Fibroblast of skin of back (primary cell): ENCODE measurements around the gene MIGA1. TPM values are rescaled to one million over a fixed set of nuclear protein-coding genes. Genes with fewer than 3 reads are reported as not detected.
A peak's percentile ranks its signal among the peaks of the same experiment; 100 is the strongest.
"Not testable (repeated sequence)": the region's sequence is repeated elsewhere in the genome, so short reads cannot be mapped to it uniquely, and the experiment has no call there.

Experiments
- DNase-seq: peaks from one replicate; pipeline ENCODE4 v3.0.0-alpha.2; 2013
- polyA plus RNA-seq, 2 experiments: library from polyadenylated mRNA; unstranded; fragments of 120-200 nt; gene quantifications; one replicate each; pipeline ENCODE4 v1.2.1, GENCODE V29; 2013; ENCODE audit not compliant: insufficient read length in 2 of 2

The MIGA1 gene, protein sequence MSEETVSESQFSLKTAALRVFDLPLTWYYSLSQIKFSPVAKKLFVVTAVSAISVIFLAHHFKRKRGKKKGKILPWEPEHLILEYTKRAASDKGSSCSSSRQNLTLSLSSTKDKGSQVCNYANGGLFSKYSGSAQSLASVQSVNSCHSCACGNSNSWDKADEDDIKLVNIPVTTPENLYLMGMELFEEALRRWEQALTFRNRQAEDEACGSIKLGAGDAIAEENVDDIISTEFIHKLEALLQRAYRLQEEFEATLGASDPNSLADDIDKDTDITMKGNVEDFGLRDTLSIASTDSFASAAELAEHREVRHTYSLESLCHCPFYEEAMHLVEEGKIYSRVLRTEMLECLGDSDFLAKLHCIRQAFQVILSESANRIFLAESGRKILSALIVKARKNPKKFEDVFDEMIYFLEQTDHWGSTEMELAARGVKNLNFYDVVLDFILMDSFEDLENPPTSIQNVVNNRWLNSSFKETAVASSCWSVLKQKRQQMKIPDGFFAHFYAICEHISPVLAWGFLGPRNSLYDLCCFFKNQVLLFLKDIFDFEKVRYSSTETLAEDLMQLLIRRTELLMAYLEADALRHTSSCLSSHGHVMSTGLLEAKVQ
- 7.7 TPM for polyA plus RNA-seq (2013, experiment 1 of 2; ENCODE audit: insufficient read length)
- polyA plus RNA-seq (2013, experiment 2 of 2; ENCODE audit: insufficient read length) = 10.0 TPM

DNA sequence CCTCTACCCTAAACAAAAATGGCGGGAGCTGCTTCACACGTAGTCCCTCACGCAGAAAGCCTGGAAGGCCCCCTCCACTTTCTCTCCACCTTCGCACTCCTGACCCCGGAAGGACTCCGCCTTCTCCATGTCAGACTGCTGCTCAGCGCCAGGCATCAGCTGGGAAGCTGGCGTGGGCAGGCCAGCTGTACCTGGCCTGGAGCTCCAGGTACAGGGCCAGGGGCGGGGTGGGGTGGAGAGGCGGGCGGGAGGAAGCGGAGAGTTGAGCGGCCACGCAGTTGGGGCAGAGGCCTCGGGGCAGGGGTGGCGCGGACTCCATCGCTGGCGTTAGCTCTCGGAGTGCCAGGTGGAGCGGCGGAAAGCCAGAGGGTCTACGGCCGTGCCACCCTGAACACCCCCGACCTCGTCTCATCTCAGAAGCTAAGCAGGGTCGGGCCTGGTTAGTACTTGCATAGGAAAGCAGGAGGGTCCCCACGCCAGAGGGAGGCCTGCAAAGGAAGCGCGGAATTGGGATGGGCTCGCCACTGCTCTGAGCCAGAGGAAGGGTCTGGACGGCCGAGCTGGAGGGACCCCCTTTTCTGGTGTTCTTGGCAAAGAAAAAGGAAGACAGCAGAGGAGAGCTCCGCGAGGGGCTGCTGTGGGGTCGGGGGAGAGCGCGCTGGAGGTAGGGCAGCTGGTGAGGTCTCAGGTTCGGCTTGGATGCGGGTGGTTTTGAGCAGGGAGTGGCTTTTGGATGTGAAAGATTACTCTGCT, at the start of gene MIGA1:
Gene MIGA1 (plus strand): TSS at position 121 of the 753 bp plus-strand sequence. CDS start 3,604 bp downstream, outside the sequence.
- DNase-seq = peak; percentile 89

DNA sequence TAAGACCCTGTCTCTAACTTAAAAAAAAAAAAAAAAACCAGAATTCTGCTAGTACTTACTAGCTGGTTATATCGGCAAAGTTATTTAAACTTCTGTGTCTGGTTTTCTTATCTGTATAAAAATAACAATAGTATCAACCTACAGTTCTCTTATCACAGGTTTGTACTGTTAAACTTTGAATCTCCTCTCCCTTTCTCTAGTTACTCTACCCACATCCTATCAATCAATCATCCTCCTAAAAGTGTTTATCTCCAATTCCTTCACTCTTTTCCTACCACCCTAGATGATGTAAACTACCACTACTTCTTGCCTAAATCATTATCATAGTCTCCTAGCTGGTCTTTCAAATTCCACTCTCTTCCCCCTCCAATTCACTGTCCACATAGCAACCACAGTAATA, 47.4 kb upstream of the MIGA1 start:
- DNase-seq = no peak

DNA sequence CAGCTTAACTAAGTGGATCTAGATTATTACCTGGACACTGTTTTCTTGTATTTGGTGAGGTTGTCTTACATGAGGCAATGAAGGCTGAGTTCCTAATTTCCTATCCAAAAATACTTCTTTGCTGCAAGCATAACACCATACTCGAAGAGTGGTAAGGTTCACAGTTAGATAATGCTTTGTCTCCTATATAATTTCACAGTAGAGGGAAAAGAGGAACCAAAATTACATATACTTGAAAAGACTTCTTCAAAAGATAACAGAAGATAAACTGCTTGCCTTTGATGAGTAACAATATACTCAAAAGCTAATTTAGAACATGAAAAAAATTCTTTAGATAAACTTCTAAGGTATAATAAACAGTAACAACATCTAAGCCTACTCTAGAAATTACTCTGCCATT, 40.2 kb upstream of the MIGA1 start:
- DNase-seq = no peak

DNA sequence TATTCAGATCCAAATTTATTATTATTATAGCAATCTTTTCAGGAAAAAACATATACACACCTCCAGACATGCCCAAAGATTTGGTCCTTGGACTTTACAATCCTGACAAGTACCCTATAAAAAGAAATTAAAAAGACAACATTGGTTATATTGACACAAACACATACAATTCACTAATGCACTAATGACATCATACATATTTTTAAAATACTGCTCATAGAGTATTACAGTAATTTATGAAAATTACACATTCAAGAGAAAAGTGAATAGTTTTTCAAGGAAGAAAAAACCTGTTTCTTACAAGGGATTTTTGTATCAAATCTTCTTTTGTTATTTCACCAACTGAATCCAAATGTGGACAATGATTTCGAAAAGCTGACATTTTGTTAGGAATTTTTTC, 38.1 kb upstream of the MIGA1 start:
- DNase-seq = no peak

DNA sequence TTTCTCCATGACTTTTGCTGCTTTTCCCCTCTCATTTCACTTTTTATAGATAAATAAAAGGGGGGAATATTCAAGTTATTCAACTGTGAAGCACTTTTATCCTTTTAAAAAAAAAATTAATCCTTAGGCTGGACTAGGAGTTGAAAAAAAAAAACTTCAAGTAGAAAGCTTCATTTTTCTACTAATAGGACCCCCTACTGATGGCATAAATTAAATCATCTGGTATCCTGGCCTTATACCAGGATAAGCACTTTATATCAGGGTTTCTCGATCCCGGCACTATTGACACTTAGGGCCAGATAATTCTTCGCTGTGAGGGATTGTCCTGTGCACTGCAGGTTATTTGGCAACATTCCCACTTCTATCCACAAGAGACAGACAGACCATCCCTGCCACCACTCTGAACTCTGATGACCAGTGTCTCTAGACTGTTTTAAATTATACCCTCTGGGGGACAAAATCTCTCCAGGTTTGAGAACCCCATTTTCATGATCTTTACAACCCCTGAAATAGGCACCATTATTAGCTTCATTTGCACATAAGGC, 37.4 kb upstream of the MIGA1 start:
- no peak for DNase-seq

DNA sequence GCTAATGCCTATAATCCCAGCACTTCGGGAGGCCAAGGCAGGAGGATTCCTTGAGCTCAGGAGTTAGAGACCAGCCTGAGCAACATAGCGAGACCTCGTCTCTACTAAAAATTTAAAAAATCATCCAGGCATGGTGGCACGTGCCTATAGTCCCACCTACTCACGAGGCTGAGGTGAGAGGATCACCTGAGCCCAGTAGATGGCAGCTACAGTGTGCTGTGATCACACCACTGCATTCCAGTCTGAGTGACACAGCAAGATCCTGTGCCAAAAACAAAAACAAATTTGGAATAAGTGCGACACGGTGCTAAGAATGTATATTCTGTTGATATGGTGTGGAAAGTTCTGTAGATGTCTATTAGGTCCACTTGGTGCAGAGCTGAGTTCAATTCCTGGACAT, 34.9 kb upstream of the MIGA1 start:
- DNase-seq = no peak

DNA sequence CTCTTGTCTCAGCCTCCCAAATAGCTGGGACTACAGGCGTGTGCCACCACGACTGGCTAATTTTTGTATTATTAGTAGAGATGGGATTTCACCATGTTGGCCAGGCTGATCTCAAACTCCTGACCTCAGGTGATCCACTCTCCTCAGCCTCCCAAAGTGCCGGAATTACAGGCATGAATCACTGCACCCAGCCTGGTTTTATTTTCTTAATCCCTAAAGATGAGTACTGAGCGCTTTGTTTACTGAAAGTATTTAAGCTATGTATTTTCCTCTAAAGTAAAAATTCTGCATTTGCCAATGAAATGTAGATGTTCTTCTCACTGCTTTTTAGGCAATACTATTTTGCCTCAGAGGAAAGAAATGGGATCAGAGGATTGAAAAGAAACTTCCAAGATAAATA, 30.0 kb upstream of the MIGA1 start:
- not testable (repeated sequence) for DNase-seq

DNA sequence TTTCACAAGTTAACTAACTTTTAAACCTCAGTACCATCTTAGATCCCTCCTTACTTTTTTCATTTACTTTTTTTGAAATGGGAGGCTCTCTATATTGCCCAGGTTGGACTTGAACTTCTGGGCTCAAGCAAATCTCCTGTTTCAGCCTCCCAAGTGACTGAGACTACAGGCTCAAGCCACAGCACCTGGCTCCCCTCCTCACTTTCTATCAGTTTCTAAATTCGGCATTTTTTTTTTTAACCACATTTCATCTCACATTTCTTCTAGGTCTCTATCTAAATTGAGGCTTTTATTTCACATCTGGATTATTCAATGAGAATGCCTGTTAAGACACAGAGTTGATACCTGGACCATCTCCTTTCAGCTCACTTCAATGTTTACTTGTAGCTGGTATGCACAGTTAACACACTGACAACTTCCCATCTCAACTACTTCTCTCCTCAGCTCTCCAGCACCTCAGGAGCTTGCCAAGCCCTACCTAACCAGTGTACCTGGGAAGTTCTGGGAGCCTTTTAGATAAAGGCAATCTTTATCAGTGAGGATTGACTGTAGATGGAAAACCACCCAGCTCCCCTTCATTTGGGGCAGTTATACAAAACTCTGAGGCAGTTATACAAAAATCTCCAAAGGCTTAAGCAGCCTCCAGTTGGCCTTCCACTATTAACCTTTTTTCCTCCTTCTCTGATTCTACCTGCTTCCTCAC, 23.2 kb upstream of the MIGA1 start:
- DNase-seq = no peak

DNA sequence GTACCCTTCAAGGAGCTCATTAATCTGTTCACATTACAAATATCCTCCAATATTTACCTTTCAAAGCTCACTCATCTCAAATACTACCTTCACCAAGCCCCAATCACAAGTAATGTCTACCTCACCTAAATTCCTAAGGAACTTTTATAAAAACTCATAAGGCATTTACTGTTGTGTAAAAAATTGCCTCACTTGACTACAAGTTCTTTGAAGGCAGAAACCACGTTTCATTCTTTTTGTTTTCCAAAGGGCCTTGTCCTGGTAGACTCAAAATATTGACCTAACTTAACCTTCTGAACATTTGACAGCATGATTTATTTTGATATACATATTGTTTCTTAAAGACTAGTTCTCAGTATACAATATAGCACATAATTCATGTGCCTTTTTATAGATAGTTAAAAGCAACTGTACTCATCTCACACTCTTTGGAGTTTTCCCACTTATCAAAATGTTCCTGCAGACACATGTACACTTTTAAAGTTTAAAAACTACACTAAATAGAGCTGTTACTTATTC, 22.3 kb upstream of the MIGA1 start:
- DNase-seq = no peak

DNA sequence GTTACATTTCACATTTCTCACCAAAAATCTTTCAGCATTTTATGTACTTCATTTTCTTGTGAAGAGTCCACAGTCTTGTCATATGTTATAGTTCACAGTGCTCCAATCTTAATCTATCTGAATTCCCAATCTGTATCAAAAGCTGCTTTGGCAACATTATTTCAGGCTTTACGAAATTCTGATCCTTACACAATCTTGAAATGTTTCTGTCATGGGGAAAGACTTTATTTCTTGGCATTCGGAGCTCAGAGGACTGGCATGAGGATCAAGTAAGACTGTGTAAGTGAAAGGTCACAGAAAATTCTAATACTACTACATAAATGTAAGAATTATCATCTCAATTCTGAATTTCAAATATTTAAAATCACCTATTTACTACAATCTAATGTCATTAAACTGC, 21.8 kb upstream of the MIGA1 start:
- peak; percentile 4 for DNase-seq

DNA sequence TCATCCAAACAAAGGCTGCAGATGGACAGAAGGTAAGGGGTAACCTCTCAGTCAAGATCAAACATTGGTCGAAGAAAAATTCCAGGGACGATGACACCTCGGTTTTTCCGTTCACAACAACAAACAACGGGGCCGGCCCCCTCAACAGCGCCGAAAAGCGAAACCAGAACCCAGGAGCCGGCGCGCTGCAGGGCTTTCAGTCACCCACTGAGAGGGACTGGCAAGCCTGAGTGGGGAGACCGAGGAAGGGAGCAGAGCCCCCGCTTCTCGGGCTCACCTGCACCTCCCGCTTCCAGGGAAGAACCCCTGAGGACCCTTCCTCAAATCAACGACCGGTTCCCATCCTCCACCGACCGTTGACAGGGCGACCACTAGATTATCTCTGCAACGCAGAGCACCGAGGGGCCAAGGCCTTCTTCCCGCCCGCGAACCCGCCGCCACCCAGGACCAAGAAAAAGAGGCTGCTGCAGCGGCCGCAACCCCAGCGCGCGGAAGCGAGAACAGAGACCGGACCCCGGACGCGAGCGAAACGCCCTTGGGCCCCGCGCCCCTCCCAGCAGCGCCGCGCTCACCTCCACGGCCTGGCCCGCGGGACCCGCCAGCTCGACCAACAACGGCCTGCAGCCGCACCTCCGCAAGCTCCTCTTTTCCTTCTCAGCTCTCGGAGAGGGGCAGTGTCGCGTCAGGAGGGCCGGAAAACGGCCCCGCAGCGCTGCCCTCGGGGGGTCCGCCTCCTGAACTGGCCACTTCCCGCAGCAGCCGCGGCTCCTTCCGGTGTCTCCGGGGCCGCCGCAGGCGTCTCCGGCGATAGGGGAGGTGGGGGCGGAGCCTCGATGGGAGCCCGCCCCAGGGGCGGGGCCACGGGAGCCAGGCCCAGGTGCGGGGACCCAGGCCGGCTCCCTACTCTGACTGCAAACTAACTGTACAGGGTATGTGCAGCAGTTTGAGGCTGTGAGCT, 20.1 kb upstream of the MIGA1 start, which contains the start of gene USP33:
Gene USP33 (minus strand): TSS at position 782 of the 958 bp plus-strand sequence. CDS start 18,155 bp downstream, outside the sequence.
- peak; percentile 84 for DNase-seq

DNA sequence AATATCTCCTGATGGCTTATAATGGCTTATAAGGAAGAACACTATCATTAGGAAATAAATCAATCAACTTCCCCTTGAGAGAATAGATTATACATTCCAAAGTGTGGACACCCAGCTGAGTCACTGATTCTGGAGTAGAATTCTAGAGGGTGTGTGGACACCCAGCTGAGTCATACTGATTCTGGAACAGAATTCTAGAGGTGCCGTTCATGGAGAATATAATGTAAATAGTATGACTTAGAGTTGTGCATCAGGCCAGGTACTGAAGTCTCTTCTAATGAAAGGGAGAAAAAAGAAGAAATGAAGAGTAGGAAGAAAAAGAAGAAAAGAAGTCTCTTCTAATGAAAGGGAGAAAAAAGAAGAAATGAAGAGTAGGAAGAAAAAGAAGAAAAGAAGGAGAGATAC, 17.4 kb upstream of the MIGA1 start:
- peak; percentile 79 for DNase-seq

DNA sequence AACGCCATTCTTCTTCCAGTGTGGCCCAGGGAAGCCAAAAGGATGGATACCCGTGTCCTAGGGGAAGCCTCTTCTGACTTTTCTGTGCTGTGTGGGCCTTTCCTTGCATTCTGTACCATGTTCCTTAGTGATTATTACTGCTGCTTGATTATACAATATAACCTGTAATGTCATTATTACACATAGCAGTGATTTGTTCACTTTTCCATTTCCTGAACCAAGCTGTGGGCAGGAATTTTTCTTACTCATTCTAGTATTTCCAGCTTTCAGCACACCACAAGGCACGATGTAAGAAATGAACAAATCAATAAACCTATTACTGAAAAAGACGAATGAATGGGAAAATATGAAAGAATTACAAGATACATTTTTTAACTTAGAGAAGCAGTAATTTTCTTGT, 11.4 kb upstream of the MIGA1 start:
- no peak for DNase-seq

DNA sequence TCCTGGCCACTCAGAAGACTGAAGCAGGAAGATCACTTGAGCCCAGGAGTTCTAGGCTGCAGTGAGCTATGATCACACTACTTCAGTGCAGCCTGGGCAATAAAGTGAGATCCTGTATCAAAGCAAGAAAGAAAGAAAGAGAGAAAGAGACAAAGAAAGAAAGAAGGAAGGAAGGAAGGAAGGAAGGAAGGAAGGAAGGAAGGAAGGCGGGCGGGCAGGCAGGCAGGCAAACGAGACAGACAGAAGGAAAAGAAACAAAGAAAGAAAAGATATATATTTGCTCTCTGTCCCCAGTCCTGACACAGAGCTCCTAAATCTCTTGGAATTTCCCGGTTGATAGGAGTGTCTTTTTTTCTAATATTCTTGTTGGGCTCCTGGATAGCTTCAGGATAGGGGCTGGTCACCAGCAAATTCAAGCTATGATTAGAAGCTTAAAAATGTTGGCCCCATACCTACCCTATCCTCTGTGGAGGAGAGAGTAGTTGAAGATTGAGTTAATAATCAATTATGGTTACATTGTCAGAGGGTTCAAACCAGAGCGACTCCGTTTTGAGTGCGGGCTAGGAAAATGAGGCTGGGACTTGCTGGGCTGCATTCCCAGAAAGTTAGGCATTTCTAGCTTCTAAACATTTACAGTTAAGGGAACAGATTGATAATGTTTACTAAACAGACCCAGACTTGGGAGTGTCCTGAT, 3.3 kb upstream of the MIGA1 start:
- DNase-seq = no peak

DNA sequence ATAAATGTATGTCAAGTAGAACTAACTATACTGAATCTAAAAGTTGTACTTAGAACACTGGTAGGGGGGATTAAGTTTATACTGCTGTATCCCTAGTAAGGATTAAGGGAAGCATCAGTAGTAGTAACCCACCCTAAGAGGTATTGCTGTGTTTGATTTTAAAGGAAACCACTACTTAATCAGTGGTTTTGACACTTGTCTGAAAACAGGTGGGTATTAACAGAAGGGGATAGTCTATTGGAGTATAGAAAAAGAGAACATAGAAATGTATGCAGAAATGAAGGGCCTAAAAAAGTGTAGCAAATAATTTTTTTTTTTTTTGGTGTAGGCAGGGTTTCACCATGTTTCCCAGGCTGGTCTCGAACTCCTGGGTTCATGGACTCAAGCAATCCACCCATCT, 2.2 kb downstream of the MIGA1 start:
- DNase-seq = no peak

DNA sequence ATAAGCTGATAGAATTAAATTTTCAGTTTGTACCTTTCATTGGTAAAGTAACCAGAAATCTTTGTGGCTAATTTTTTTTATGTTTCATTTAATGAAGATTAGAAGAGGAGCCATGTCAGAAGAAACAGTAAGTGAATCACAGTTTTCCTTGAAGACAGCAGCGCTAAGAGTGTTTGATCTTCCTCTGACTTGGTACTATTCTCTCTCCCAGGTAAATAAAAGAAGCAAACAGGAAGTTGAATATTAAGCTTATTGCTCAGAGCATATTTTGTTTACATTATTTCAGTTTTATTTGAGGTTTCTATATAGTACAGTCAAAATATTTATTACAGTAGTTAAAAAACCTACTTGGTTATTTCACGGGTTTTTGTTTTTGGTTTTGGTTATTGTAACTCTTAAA, 3.7 kb downstream of the MIGA1 start:
- no peak for DNase-seq

DNA sequence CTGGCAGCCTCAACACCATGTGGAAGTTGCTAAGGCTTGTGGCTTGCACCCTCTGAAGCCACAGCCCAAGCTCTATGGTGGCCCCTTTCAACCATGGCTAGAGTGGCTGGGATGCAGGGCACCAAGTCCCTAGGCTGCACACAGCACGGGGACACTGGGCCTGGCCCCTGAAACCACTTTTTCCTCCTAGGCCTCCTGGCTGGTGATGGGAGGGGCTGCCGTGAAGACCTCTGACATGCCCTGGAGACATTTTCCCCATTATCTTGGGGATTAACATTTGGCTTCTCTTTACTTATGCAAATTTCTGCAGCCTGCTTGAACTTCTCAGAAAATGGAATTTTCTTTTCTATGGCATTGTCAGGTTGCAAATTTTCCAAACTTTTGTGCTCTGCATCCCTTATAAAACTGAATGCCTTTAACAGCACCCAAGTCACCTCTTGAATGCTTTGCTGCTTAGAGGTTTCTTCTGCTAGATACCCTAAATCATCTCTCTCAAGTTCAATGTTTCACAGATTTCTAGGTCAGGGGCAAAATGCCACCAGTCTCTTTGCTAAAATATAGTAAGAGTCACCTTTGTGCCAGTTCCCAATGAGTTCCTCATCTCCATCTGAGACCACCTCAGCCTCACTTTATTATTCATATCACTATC, 6.8 kb downstream of the MIGA1 start:
- not testable (repeated sequence) for DNase-seq

DNA sequence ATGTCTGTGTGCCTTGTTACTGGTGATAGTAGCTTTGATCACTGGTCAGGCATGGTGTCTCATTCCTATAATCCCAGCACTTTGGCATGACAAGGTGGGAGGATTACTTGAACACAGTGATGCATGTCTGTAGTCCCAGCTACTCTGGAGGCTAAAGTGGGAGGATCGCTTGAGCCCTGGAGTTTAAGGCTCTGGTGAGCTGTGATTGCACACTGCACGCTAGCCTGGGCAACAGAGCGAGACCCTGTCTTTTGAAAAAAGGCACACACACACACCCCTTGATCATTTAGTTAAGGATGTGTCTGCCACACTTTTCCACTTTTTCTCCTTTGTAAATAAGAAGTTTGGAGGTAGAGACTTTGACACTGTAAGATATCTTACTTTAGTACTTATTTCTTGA, 15.1 kb downstream of the MIGA1 start:
- DNase-seq = no peak

DNA sequence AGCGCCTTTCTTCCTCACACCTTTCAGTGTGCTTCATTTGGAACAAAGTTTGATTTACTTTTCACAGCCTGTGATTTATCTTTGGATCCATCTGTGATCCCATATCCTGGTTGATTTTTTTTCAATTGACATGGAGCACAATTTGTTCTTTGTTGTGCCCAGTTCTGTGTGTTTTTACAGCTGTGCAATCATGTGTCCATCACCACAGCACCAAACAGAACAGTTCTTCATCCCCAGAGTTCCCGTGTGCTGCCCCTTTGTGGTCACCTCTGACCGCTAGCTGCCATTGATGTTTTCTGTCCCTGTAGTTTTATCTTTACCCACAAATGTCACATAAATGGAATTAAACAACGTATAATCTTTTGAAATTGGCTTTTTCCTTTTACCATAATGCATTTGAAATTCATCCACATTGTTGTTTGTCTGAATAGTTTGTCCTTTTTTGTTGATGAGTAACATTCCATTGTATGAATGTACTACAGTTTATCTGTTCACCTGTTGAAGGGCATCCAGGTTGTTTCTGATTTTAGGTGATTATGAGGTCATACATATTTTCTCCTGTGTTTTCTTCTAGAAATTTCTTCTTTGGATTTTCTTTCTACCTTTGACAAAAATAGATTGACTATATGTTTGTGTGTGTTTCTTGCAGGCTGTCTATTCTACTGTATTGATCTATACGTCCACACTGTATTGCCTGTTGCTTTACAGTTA, 17.4 kb downstream of the MIGA1 start:
- no peak for DNase-seq
